HepG2 (cell line): ENCODE measurements around the gene SLC25A1. TPM values are rescaled to one million over a fixed set of nuclear protein-coding genes. Genes with fewer than 3 reads are reported as not detected.

Experiments
- ATAC-seq: fragments of 200-7000 bp; cut with Tn5 transposase; 3 replicates; pipeline ENCODE4 v1.9.1; 2020; ENCODE audit warnings: mild to moderate bottlenecking, moderate library complexity
- BruUV-seq: library from RNA; stranded (reverse); fragments of 400-500 nt; replicated peaks from 2 replicates; lab custom pipeline; 2021; lab: Mats Ljungman, UMichigan
- CTCF ChIA-PET: fragments of 300-600 bp; formaldehyde crosslinking; extraction: SDS; loops from one replicate; lab custom pipeline; 2021; ENCODE audit warnings: low total read pairs, inconsistent platforms, low intra/inter-chr PET ratio; lab: Yijun Ruan, JAX
- POLR2A ChIA-PET: fragments of 350-600 bp; sonication (Branson Sonifier 250); formaldehyde crosslinking; loops from one replicate; lab custom pipeline; 2020; ENCODE audit warnings: antibody characterized with exemption, inconsistent platforms; lab: Yijun Ruan, JAX
- DNase-seq: peaks from one replicate; pipeline ENCODE4 v3.0.0-alpha.2; 2015; ENCODE audit warnings: low spot score
- FAIRE-seq: peaks from 3 replicates; lab custom pipeline; 2011; peaks lifted over from hg19 to GRCh38; lab: Jason Lieb, UNC
- H2AFZ ChIP-seq: one replicate; pipeline ENCODE4 v1.6.1; 2011; ENCODE audit warnings: low read length, inconsistent platforms
- H3K27ac ChIP-seq: fragments of 300-600 bp; 3 replicates; pipeline ENCODE4 v1.8.0; 2011; ENCODE audit warnings: mixed run types, mild to moderate bottlenecking, mixed read lengths, low read length, inconsistent platforms; ENCODE audit not compliant: insufficient read depth; ENCODE audit errors: extremely low read length
- H3K27me3 ChIP-seq, 2 experiments: fragments of 200-600 bp in 1 of 2; 2 replicates in 1 of 2; 3 replicates in 1 of 2; pipeline versions ENCODE4 v1.6.0 to v1.8.0; 2011; ENCODE audit warnings: low read length in 2 of 2, mild to moderate bottlenecking in 2 of 2, moderate library complexity in 2 of 2, inconsistent platforms in 1 of 2; ENCODE audit not compliant: insufficient read depth in 2 of 2, control insufficient read depth in 1 of 2
- H3K36me3 ChIP-seq, 2 experiments: fragments of 200-600 bp in 1 of 2; replicated peaks in 1 of 2; 2 replicates in 1 of 2; 3 replicates in 1 of 2; pipeline versions ENCODE4 v1.5.1 to v1.8.0; 2011; ENCODE audit warnings: low read length in 2 of 2, inconsistent platforms in 1 of 2; ENCODE audit not compliant: insufficient read depth in 2 of 2, control insufficient read depth in 1 of 2
- H3K4me1 ChIP-seq: 2 replicates; pipeline ENCODE4 v1.5.1; 2012; ENCODE audit warnings: low read length, inconsistent platforms; ENCODE audit not compliant: insufficient read depth
- H3K4me2 ChIP-seq: 2 replicates; pipeline ENCODE4 v1.6.0; 2011; ENCODE audit warnings: low read depth, low read length, inconsistent platforms
- H3K4me3 ChIP-seq, 3 experiments: fragments of 200-600 bp in 1 of 3; sonication (generic), shearing (Covaris generic) in 1 of 3; replicated peaks in 1 of 3; 2 replicates each; pipeline ENCODE4 v1.5.1; 2011 to 2016; ENCODE audit warnings: low read length in 3 of 3, inconsistent platforms in 2 of 3, low read depth in 2 of 3, mild to moderate bottlenecking in 2 of 3, control low read depth in 1 of 3, mixed read lengths in 1 of 3; ENCODE audit not compliant: insufficient read depth in 1 of 3
- H3K79me2 ChIP-seq: one replicate; pipeline ENCODE4 v1.6.1; 2011; ENCODE audit warnings: low read length, inconsistent platforms; ENCODE audit not compliant: insufficient read depth
- H3K9ac ChIP-seq: 2 replicates; pipeline ENCODE4 v1.6.0; 2011; ENCODE audit warnings: mild to moderate bottlenecking, low read depth, low read length, inconsistent platforms; ENCODE audit not compliant: insufficient read depth
- H3K9me3 ChIP-seq: 2 replicates; pipeline ENCODE4 v1.5.1; 2012; ENCODE audit warnings: mild to moderate bottlenecking, low read length
- H4K20me1 ChIP-seq: 2 replicates; pipeline ENCODE4 v1.6.0; 2011; ENCODE audit warnings: inconsistent platforms, mild to moderate bottlenecking, low read length, moderate library complexity; ENCODE audit not compliant: insufficient read depth
- BRCA1 ChIP-seq: sonication (generic); formaldehyde crosslinking; IDR thresholded peaks from 2 replicates; pipeline ENCODE4 v1.4.0; 2020; ENCODE audit warnings: missing genetic modification reagents
- FOXO1 ChIP-seq: sonication (generic); formaldehyde crosslinking; IDR thresholded peaks from 2 replicates; pipeline ENCODE4 v1.4.0; 2020; ENCODE audit warnings: missing genetic modification reagents
- GABPA ChIP-seq, 2 experiments: IDR thresholded peaks; 2 replicates each; pipeline ENCODE4 v1.6.1; 2011 to 2016; ENCODE audit warnings: low read depth in 2 of 2, low read length in 1 of 2, missing biosample characterization in 1 of 2, missing genetic modification characterization in 1 of 2
- HMGA1 ChIP-seq: sonication (generic); formaldehyde crosslinking; conservative IDR thresholded peaks from 2 replicates; pipeline ENCODE4 v1.4.0; 2020; ENCODE audit warnings: missing genetic modification reagents
- NCOR1 ChIP-seq: fragments of 200-600 bp; sonication (generic); IDR thresholded peaks from 2 replicates; pipeline ENCODE4 v1.7.0; 2017; ENCODE audit warnings: antibody characterized with exemption, low read length, borderline replicate concordance
- PCBP2 ChIP-seq: fragments of 200-400 bp; formaldehyde crosslinking; optimal IDR thresholded peaks from 2 replicates; pipeline ENCODE3; 2018; ENCODE audit warnings: low read length, low read depth; ENCODE audit not compliant: poor library complexity, severe bottlenecking
- PTBP1 ChIP-seq: fragments of 200-400 bp; formaldehyde crosslinking; IDR thresholded peaks from 2 replicates; pipeline ENCODE4 v1.6.1; 2018; ENCODE audit warnings: low read length, low read depth; ENCODE audit not compliant: poor library complexity, severe bottlenecking
- RARG ChIP-seq: sonication (generic); formaldehyde crosslinking; IDR thresholded peaks from 2 replicates; pipeline ENCODE4 v1.4.0; 2020; ENCODE audit warnings: low read depth, mild to moderate bottlenecking, missing genetic modification reagents
- SCMH1 ChIP-seq: sonication (generic); formaldehyde crosslinking; IDR thresholded peaks from 2 replicates; pipeline ENCODE4 v1.9.0; 2021; ENCODE audit warnings: missing genetic modification reagents, mild to moderate bottlenecking, borderline replicate concordance
- SIX4 ChIP-seq: sonication (generic); formaldehyde crosslinking; IDR thresholded peaks from 2 replicates; pipeline ENCODE4 v1.4.0; 2020; ENCODE audit warnings: missing genetic modification reagents
- TBL1XR1 ChIP-seq: fragments of 150-350 bp; IDR thresholded peaks from 2 replicates; pipeline ENCODE4 v1.6.1; 2014; ENCODE audit warnings: borderline replicate concordance, low read length; ENCODE audit not compliant: partially characterized antibody
- TSC22D2 ChIP-seq: sonication (generic); formaldehyde crosslinking; IDR thresholded peaks from 2 replicates; pipeline ENCODE4 v1.5.1; 2020; ENCODE audit warnings: missing genetic modification reagents, mild to moderate bottlenecking, borderline replicate concordance
- ZBTB43 ChIP-seq: sonication (generic); formaldehyde crosslinking; conservative IDR thresholded peaks from 2 replicates; pipeline ENCODE4 v1.4.0; 2020; ENCODE audit warnings: missing genetic modification reagents
- ZNF124 ChIP-seq: sonication (generic); formaldehyde crosslinking; IDR thresholded peaks from 2 replicates; pipeline ENCODE4 v1.4.0; 2020; ENCODE audit warnings: missing genetic modification reagents
- WGBS: methylation state at CpG from one replicate; pipeline ENCODE4 v1.1.6; 2017; ENCODE audit warnings: low lambda C conversion rate; 5-methylcytosine and 5-hydroxymethylcytosine counted together
- in situ Hi-C: cut with HindIII; loops from 2 replicates; pipeline ENCODE4 v1.10.0; 2017; ENCODE audit warnings: low pct_unique_long_range_greater_than_20kb; ENCODE audit not compliant: extremely low pct_ligation_motif_present
- intact Hi-C: fragments of 100-400 bp; cut with micrococcal nuclease; formaldehyde crosslinking; loops from one replicate; pipeline ENCODE4 v1.10.0; 2022; ENCODE audit not compliant: unreplicated experiment
- polyA plus RNA-seq, 8 experiments: library from polyadenylated mRNA; depleted of rRNA in 3 of 8; stranded (reverse) in 7 of 8; unstranded in 1 of 8; fragments of >200 nt; fragmentation: Illumina TruSeq in 4 of 8; extraction: Trizol in 4 of 8; gene quantifications; 2 replicates each; pipeline versions ENCODE4 v1.2.1 to v1.2.3, GENCODE V29; 2011 to 2016; ENCODE audit warnings: low read depth in 4 of 8, missing spikeins in 1 of 8, mixed read lengths in 1 of 8; ENCODE audit not compliant: insufficient read depth in 1 of 8
- total RNA-seq, 5 experiments: library from RNA; depleted of rRNA; stranded (reverse); fragments of >200 nt; fragmentation: Illumina TruSeq; extraction: Trizol; gene quantifications; 2 replicates each; pipeline ENCODE4 v1.2.3, GENCODE V29; 2016; ENCODE audit warnings: low read depth in 1 of 5

The SLC25A1 gene
- total and polyA plus RNA-seq, 2 of the 13 experiments (the other 11 are each of a cell fraction or from before 2014, with no cell fraction given) = 49.4 to 161 TPM

- WGBS = 100% methylated on average over 6 of the region's 11 CpGs
- no TSS peak for BruUV-seq
- no peak overlapping the region for H3K9ac ChIP-seq
- peaks cover 24 to 78% of the 10 kb centered on the region in 2 experiments; a peak in 4 of 5 replicates for H3K36me3 ChIP-seq
- no peak for FAIRE-seq
- no peak for ATAC-seq
- H3K27me3 ChIP-seq = no peaks in the 10 kb centered on the region
- ChIA-PET POLR2A (no interaction called here), CTCF (no interaction called here)
- TF ChIP-seq RARG = no peak
- TF ChIP-seq ZNF124 (CRISPR knock-in tag) = no peak
- H3K27ac ChIP-seq = no peak overlapping the region
- no peak overlapping the region for H3K4me3 ChIP-seq
- intact Hi-C loops = no loop called here
- in situ Hi-C loops = no loop called here
- no peak for DNase-seq
- H3K9me3 ChIP-seq = no peaks in the 10 kb centered on the region
- H3K4me2 ChIP-seq = no peak overlapping the region
- no peaks in the 10 kb centered on the region for H3K4me1 ChIP-seq
- H2AFZ ChIP-seq = no peak overlapping the region
- H3K79me2 ChIP-seq = no peaks in the 10 kb centered on the region
- no peaks in the 10 kb centered on the region for H4K20me1 ChIP-seq
Measured at GRCh38 chr22:19137384-19138216, 40.9 kb downstream of the SLC25A1 start.

GRCh38 chr22:19136915-19137314, 41.6 kb downstream of the SLC25A1 start:
- in situ Hi-C loops = no loop called here
- POLR2A ChIA-PET = no interaction called here
- 94% methylated on average over 10 of the region's 10 CpGs for WGBS

More at GRCh38 chr22:19136915-19137314, 41.6 kb downstream of the SLC25A1 start:
- no peak overlapping the region for H3K27ac ChIP-seq
- DNase-seq (no peak), ATAC-seq (no peak), FAIRE-seq (no peak)
- H3K79me2 ChIP-seq = no peaks in the 10 kb centered on the region
- H2AFZ ChIP-seq = no peak overlapping the region
- H4K20me1 ChIP-seq = no peaks in the 10 kb centered on the region
- peaks cover 24 to 73% of the 10 kb centered on the region in 2 experiments; a peak in 4 of 5 replicates for H3K36me3 ChIP-seq
- H3K4me2 ChIP-seq = no peak overlapping the region
- no TSS peak for BruUV-seq
- H3K27me3 ChIP-seq = no peaks in the 10 kb centered on the region
- no peak overlapping the region for H3K9ac ChIP-seq
- CTCF ChIA-PET = no interaction called here
- no peaks in the 10 kb centered on the region for H3K9me3 ChIP-seq
- intact Hi-C loops = no loop called here
- no peaks in the 10 kb centered on the region for H3K4me1 ChIP-seq
- TF ChIP-seq TBL1XR1 = no peak
- TF ChIP-seq HMGA1 (CRISPR knock-in tag) = no peak
- TF ChIP-seq FOXO1 = no peak
- TF ChIP-seq GABPA (IDR thresholded peaks at IDR 0.05; ENCODE audit: low read depth, low read length) = no peak
- no peak for TF ChIP-seq GABPA (CRISPR knock-in tag; IDR thresholded peaks at IDR 0.05; ENCODE audit: low read depth)
- no peak for TF ChIP-seq SCMH1
- no peak for TF ChIP-seq ZBTB43 (CRISPR knock-in tag)
- no peak for TF ChIP-seq PTBP1
- no peak for TF ChIP-seq PCBP2
- TF ChIP-seq NCOR1 = no peak
- no peak for TF ChIP-seq TSC22D2 (CRISPR knock-in tag)
- TF ChIP-seq BRCA1 = no peak
- TF ChIP-seq SIX4 = no peak
- TF ChIP-seq, all 625 proteins: peak for 0
- H3K4me3 ChIP-seq = no peak overlapping the region
